HEK293 (cell line): ENCODE measurements around the gene HNRNPA0.
A peak's percentile ranks its signal among the peaks of the same experiment; 100 is the strongest.

ENCODE experiments used
- CTCF ChIP-seq: fragments of 450-650 bp; formaldehyde crosslinking; IDR thresholded peaks from 2 replicates; pipeline ENCODE4 v1.5.1; 2016; ENCODE audit warnings: missing biosample characterization, missing genetic modification characterization
- ZBTB11 ChIP-seq: fragments of 450-650 bp; formaldehyde crosslinking; conservative IDR thresholded peaks from 2 replicates; pipeline ENCODE4 v1.5.1; 2016; ENCODE audit warnings: low read depth, missing biosample characterization, missing genetic modification characterization
- ZBTB21 ChIP-seq: fragments of 450-650 bp; formaldehyde crosslinking; IDR thresholded peaks from 2 replicates; pipeline ENCODE4 v1.5.1; 2017; ENCODE audit warnings: missing biosample characterization, missing genetic modification characterization
- ZNF23 ChIP-seq: fragments of 450-650 bp; formaldehyde crosslinking; IDR thresholded peaks from 2 replicates; pipeline ENCODE4 v1.5.1; 2016; ENCODE audit warnings: missing biosample characterization, missing genetic modification characterization, borderline replicate concordance
- ZNF311 ChIP-seq: fragments of 450-650 bp; formaldehyde crosslinking; IDR thresholded peaks from 2 replicates; pipeline ENCODE4 v1.5.1; 2017; ENCODE audit warnings: missing biosample characterization, missing genetic modification characterization, borderline replicate concordance
- ZNF600 ChIP-seq: fragments of 450-650 bp; formaldehyde crosslinking; IDR thresholded peaks from 2 replicates; pipeline ENCODE4 v1.5.1; 2016; ENCODE audit warnings: missing biosample characterization, missing genetic modification characterization

GRCh38 chr5:137751869-137752491 is 2.2 kb downstream of the HNRNPA0 start:
- 0 out of 2 replicates have a peak, but pooled peaks have one; percentile 45 for TF ChIP-seq CTCF (tag by site-specific recombination)
- no peak for TF ChIP-seq ZBTB21 (tag by site-specific recombination)
- TF ChIP-seq ZNF600: no peak
- TF ChIP-seq ZNF23 (tag by site-specific recombination): no peak
- no peak for TF ChIP-seq ZNF311
- TF ChIP-seq ZBTB11 (tag by site-specific recombination): no peak
